LNCAP (cell line): ENCODE results near the gene C6orf47.

Experiments
- CTCF ChIP-seq: fragments of 450-650 bp; IDR thresholded peaks from 2 replicates; pipeline ENCODE4 v1.5.1; 2017; ENCODE audit warnings: mild to moderate bottlenecking

The C6orf47 gene

GRCh38 chr6:31622684-31623091 lies 37.9 kb downstream of the C6orf47 start:
- TF ChIP-seq CTCF: no peak

GRCh38 chr6:31621991-31622390 lies 38.6 kb downstream of the C6orf47 start:
- no peak for TF ChIP-seq CTCF

GRCh38 chr6:31621320-31621939 lies 39.1 kb downstream of the C6orf47 start:
- TF ChIP-seq CTCF: no peak

- no peak for TF ChIP-seq CTCF
Measured at GRCh38 chr6:31620586-31621319, 39.8 kb downstream of the C6orf47 start, which contains the start of gene PRRC2A. TSS of gene PRRC2A (plus strand) at chr6:31620715. CDS start at chr6:31622790, 2,075 bp downstream.

GRCh38 chr6:31619805-31620585 lies 40.6 kb downstream of the C6orf47 start:
- TF ChIP-seq CTCF: no peak

GRCh38 chr6:31617010-31617409 lies 43.6 kb downstream of the C6orf47 start:
- TF ChIP-seq CTCF: no peak

GRCh38 chr6:31615748-31616147 lies 44.8 kb downstream of the C6orf47 start:
- no peak for TF ChIP-seq CTCF
